ENCODE measurements around the gene KCNAB2.

KCNAB2 gene

DNA sequence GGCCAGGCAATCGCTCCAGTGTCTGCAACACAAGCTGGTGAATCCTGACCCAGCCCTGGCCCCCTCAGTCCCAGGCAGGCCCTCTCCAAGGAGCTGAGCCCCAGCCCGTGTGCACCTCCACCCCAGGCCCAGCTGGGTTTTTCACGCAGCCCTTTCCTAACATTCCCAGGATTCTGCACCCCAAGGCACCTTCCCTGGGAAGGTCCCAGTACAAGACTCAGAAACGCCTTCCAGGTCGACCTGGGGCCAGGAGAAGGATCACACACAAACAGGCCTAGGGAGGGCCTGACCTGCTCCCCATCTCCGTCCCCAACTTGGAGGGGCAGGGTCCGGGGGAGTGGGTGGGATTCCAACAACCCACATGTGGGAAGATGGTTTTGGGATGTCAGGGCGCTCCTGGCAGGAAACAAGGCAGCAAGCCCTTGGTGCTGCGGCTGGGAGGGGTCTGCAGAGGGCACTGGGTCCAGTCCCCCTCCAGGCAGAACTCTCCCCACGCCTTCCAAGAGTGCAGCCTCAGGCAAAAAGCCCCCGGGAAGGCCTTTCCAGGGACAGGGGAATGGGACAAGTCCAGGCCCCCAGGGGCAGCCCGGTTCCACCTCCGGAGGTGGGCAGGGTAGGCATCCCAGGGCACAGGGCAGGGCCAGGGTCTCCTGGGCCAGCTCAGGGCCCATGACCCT, 58.3 kb downstream of the KCNAB2 start:
- TF ChIP-seq, protein P1, sequence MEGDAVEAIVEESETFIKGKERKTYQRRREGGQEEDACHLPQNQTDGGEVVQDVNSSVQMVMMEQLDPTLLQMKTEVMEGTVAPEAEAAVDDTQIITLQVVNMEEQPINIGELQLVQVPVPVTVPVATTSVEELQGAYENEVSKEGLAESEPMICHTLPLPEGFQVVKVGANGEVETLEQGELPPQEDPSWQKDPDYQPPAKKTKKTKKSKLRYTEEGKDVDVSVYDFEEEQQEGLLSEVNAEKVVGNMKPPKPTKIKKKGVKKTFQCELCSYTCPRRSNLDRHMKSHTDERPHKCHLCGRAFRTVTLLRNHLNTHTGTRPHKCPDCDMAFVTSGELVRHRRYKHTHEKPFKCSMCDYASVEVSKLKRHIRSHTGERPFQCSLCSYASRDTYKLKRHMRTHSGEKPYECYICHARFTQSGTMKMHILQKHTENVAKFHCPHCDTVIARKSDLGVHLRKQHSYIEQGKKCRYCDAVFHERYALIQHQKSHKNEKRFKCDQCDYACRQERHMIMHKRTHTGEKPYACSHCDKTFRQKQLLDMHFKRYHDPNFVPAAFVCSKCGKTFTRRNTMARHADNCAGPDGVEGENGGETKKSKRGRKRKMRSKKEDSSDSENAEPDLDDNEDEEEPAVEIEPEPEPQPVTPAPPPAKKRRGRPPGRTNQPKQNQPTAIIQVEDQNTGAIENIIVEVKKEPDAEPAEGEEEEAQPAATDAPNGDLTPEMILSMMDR (IDR thresholded peaks at IDR 0.05; ENCODE audit: control extremely low read depth, extremely low read depth, low read depth, missing control alignments): no peak
- no peak for DNase-seq (ENCODE audit: extremely low spot score)
- CTCF ChIA-PET: interaction anchor here (1.0 kb wide), 1 partner anchor 13 kb away, joined by 3 read pairs; no protein-coding TSS in a partner anchor
- POLR2A ChIA-PET: no interaction called here

DNA sequence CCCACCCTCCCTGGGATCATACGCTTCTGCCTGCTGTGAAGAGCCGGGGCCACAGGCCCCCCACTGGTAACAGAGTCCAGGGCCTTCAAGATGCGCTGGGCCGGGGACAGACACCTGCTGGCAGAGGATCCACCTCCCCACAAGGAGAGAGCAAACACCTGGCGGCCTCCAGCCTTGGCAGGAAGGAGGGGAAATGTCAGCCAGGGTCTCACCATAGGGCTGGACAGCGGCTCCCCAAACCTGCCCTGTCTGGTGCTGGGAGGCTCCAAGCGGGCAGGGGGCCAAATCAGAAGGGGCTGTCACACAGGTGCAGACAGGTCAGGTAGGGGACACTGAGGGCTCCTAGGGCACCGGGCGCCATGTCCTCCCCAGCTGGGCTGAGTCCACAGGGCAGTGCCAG, 58.9 kb downstream of the KCNAB2 start:
- TF ChIP-seq, protein P1 (IDR thresholded peaks at IDR 0.05; ENCODE audit: control extremely low read depth, extremely low read depth, low read depth, missing control alignments): no peak
- CTCF ChIA-PET: interaction anchor here (1.8 kb wide), 1 partner anchor 142 kb away, joined by 4 read pairs; no protein-coding TSS in a partner anchor
- POLR2A ChIA-PET: no interaction called here
- DNase-seq (ENCODE audit: extremely low spot score): no peak

DNA sequence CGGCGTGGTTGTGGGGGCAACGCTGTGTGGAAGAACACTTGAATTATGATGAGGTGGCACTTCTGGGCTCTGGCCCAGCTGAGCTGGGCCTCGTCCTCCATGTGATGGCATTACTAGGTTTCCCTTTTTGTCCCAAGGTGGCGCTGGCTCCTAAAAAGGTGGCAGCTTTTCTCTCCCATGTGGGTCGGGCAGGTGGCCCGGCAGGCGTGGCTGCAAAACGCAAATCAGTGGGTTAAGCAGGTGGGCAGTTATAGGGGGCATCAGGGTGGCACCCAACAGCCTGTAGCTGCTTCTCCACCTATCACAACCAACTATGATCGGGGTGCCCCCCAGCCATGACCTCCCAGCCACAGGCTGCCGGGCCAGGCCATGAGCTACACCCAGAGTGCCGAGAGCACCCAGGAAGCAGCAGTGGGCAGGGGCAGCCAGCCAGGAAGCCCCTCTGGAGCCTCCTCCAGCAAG, 59.6 kb downstream of the KCNAB2 start:
- ChIA-PET CTCF (interaction anchor here (1.8 kb wide), 1 partner anchor 142 kb away, joined by 4 read pairs; no protein-coding TSS in a partner anchor), POLR2A (no interaction called here)
- TF ChIP-seq, protein P1 (IDR thresholded peaks at IDR 0.05; ENCODE audit: control extremely low read depth, extremely low read depth, low read depth, missing control alignments): no peak
- DNase-seq (ENCODE audit: extremely low spot score): no peak

DNA sequence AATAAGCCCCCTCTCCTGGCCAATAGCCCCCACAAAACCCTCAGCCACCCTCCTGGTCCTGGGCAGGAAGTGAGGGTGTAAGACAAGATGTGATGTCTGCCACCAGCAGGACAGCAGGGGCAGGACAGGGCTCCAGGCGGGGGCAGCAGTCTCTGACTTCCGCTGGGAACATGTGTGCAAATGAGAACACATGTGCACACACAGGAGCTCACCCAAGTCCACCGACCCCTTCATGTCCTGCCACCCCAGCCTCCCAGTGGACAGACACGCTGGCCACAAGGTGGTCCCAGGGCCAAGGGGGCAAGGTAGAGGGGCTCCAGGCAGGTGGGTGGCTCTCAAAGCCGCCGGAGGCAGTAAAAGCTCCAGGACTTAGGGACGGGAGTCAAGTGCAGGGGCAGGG, 60.1 kb downstream of the KCNAB2 start:
- TF ChIP-seq, protein P1 (IDR thresholded peaks at IDR 0.05; ENCODE audit: control extremely low read depth, extremely low read depth, low read depth, missing control alignments): no peak
- no peak for DNase-seq (ENCODE audit: extremely low spot score)
- ChIA-PET CTCF (interaction anchor here (1.8 kb wide), 1 partner anchor 141 kb away, joined by 4 read pairs; no protein-coding TSS in a partner anchor), POLR2A (no interaction called here)

DNA sequence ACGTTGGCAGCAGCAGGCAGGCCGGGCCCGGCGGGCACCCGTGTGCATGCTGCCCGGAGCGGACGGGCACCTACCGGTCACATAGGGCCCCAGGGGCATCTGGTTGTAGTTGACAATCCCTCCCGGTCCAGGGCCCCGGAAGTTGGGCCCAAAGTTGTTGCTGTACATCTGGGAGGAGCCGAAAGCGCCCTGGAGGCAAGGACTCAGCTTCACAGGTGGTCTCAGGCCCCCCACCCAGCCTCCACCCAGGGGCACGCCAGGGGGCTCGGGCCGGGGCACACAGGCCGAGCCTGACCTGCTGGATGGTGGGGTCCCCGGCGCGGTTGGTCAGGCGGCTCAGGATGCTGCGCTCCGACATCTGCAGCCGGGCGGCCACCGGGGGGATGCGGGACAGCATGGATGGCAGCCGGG, 60.6 kb downstream of the KCNAB2 start:
- CTCF ChIA-PET: interaction anchor here (1.8 kb wide), 1 partner anchor 140 kb away, joined by 4 read pairs; no protein-coding TSS in a partner anchor
- POLR2A ChIA-PET: no interaction called here
- TF ChIP-seq, protein P1 (IDR thresholded peaks at IDR 0.05; ENCODE audit: control extremely low read depth, extremely low read depth, low read depth, missing control alignments): no peak
- DNase-seq (ENCODE audit: extremely low spot score): no peak

DNA sequence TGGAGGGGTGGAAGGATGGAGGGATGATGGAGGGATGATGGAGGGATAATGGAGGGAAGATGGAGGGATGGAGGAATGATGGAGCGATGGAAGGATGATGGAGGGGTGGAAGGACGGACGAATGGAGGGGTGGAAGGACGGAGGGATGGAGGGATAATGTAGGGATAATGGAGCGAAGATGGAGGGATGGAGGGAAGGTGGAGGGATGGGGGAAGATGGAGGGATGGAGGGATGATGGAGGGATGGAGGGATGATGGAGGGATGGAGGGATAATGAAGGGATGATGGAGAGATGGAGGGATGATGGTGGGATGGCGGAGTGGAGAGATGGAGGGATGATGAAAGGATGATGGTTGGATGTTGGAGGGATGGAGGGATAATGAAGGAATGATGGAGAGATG, 61.3 kb downstream of the KCNAB2 start:
- ChIA-PET CTCF (no interaction called here), POLR2A (no interaction called here)
- TF ChIP-seq, protein P1 (IDR thresholded peaks at IDR 0.05; ENCODE audit: control extremely low read depth, extremely low read depth, low read depth, missing control alignments): no peak
- DNase-seq (ENCODE audit: extremely low spot score): no peak
